GM15510 (cell line): ENCODE data around the gene B4GALT3.

Experiments
- POLR2A ChIP-seq: IDR thresholded peaks from 3 replicates; pipeline ENCODE4 v1.6.1; 2011; ENCODE audit warnings: borderline replicate concordance; ENCODE audit not compliant: insufficient read length; ENCODE audit errors: extremely low read depth

Gene B4GALT3

GRCh38 chr1:161215076-161215475 lies 37.8 kb upstream of the B4GALT3 start, which contains the start of gene FCER1G:
Gene FCER1G (plus strand): TSS chr1:161215295. CDS start chr1:161215322, 27 bp downstream.
- TF ChIP-seq POLR2A = no peak

GRCh38 chr1:161214369-161214768 lies 37.1 kb upstream of the B4GALT3 start:
- TF ChIP-seq POLR2A = no peak

- TF ChIP-seq POLR2A = no peak
Observed at GRCh38 chr1:161209790-161210409, 32.6 kb upstream of the B4GALT3 start.

- no peak for TF ChIP-seq POLR2A
Observed at GRCh38 chr1:161207173-161207572, 29.9 kb upstream of the B4GALT3 start.

- TF ChIP-seq POLR2A = no peak
Observed at GRCh38 chr1:161206411-161207140, 29.3 kb upstream of the B4GALT3 start.

GRCh38 chr1:161201836-161202712 lies 24.8 kb upstream of the B4GALT3 start, which contains the start of gene NDUFS2:
Gene NDUFS2 (plus strand): TSS chr1:161202367. CDS start chr1:161202386, 19 bp downstream.
- peak; percentile 89 for TF ChIP-seq POLR2A

- TF ChIP-seq POLR2A = no peak
Observed at GRCh38 chr1:161200992-161201835, 23.9 kb upstream of the B4GALT3 start.

- TF ChIP-seq POLR2A = no peak
Observed at GRCh38 chr1:161200421-161200991, 23.2 kb upstream of the B4GALT3 start.

GRCh38 chr1:161199506-161200139 lies 22.3 kb upstream of the B4GALT3 start:
- TF ChIP-seq POLR2A = no peak

GRCh38 chr1:161198897-161199431 lies 21.7 kb upstream of the B4GALT3 start, which contains the start of gene ADAMTS4:
Gene ADAMTS4 (minus strand): TSS chr1:161199054. CDS start chr1:161198627, 427 bp downstream.
- no peak for TF ChIP-seq POLR2A

- no peak for TF ChIP-seq POLR2A
Observed at GRCh38 chr1:161198194-161198896, 21.0 kb upstream of the B4GALT3 start.

GRCh38 chr1:161197560-161198193 lies 20.4 kb upstream of the B4GALT3 start:
- TF ChIP-seq POLR2A = no peak
